Ovary (tissue), 9 donors: ENCODE measurements around the gene SLC1A5. TPM values are rescaled to one million over a fixed set of nuclear protein-coding genes. Genes with fewer than 3 reads are reported as not detected.

Experiments used
- DNase-seq, 5 donors: peaks; one replicate each; pipeline ENCODE4 v3.0.0-alpha.2; 2019 to 2020
- H3K27ac ChIP-seq, 2 donors: fragments of 200-600 bp; one replicate each; pipeline versions ENCODE4 v1.5.1 to v1.8.0; 2019 to 2022
- H3K27me3 ChIP-seq: fragments of 200-600 bp; one replicate; pipeline ENCODE4 v1.8.0; 2022
- H3K36me3 ChIP-seq: fragments of 200-600 bp; sonication (generic); one replicate; pipeline ENCODE4 v1.5.1; 2019
- H3K4me1 ChIP-seq: one replicate; pipeline ENCODE4 v1.8.1; 2013; ENCODE audit warnings: mild to moderate bottlenecking, moderate library complexity; ENCODE audit not compliant: insufficient read depth
- H3K4me3 ChIP-seq: fragments of 200-600 bp; sonication (generic); one replicate; pipeline ENCODE4 v1.5.1; 2017
- H3K9me3 ChIP-seq, 2 donors: fragments of 200-600 bp in 1 of 2; sonication (generic) in 1 of 2; one replicate each; pipeline versions ENCODE4 v1.5.1 to v1.8.1; 2013 to 2019; ENCODE audit warnings: mild to moderate bottlenecking in 1 of 2, moderate library complexity in 1 of 2
- EP300 ChIP-seq: sonication (generic); formaldehyde crosslinking; IDR thresholded peaks from one replicate; pipeline ENCODE4 v1.6.1; 2017; ENCODE audit warnings: antibody characterized with exemption
- POLR2A ChIP-seq: fragments of 450-650 bp; IDR thresholded peaks from one replicate; pipeline ENCODE4 v1.6.1; 2017; ENCODE audit warnings: antibody characterized with exemption, mild to moderate bottlenecking, moderate library complexity
- WGBS, 3 donors: extraction: QIAGEN DNeasy Blood & Tissue Kit in 1 of 3; methylation state at CpG; one replicate each; pipeline versions ENCODE4 v1.1.5 to v1.1.7; 2013 to 2017; 5-methylcytosine and 5-hydroxymethylcytosine counted together
- intact Hi-C, 4 donors: fragments of 100-400 bp; cut with DNase I; formaldehyde crosslinking; loops; one replicate each; pipeline versions ENCODE4 v1.11.0 to v1.15.1; 2022 to 2023
- polyA plus RNA-seq, 2 donors: library from polyadenylated mRNA; stranded (reverse); fragments of 200-250 nt in 1 of 2; fragments of 350-450 nt in 1 of 2; fragmentation: Illumina TruSeq in 1 of 2; extraction: RNeasy Lipid Tissue Mini Kit (QIAGEN cat#74804) in 1 of 2; gene quantifications; one replicate each; pipeline ENCODE4 v1.2.3, GENCODE V29; 2013 to 2014
- small RNA-seq: library from RNA; depleted of rRNA; stranded (forward); fragments of <200 nt; gene quantifications from one replicate; pipeline ENCODE3, GENCODE V24; 2016
- total RNA-seq, 7 donors: library from RNA; depleted of rRNA in 2 of 7; stranded (reverse); fragments of >200 nt in 2 of 7; fragmentation: NEBNext Ultra II Directional in 3 of 7; extraction: Animal tissue kit (Norgen Biotek cat#: 25700) in 3 of 7; gene quantifications; one replicate each; pipeline versions ENCODE4 v1.1.0 to v1.2.4, GENCODE V29; 2016 to 2023
- TF ChIP-seq, protein P1 (sequence below), 3 donors: fragments of 450-650 bp in 2 of 3; fragments of 200-600 bp in 1 of 3; IDR thresholded peaks; one replicate each; pipeline versions ENCODE4 v1.5.1 to v1.8.0; 2016 to 2022; ENCODE audit warnings: antibody characterized with exemption in 3 of 3, mild to moderate bottlenecking in 1 of 3
- donor health status: DM: no; HTN: no; CAD: no; lungs with moderate emphysema.
- donor health status: DM: no; HTN: no; CAD: no.
- donor health status: Bipolar disorder and iron deficiency.
- donor health status: DM: yes; HTN: yes; CAD: no.
- donor health status: DM: no; HTN: no; CAD: no.
- donor health status: DM: yes; HTN: yes; CAD: no.

The SLC1A5 gene
- total and polyA plus RNA-seq, 9 donors, result 26.8 to 339 (median 61.6) TPM

DNA sequence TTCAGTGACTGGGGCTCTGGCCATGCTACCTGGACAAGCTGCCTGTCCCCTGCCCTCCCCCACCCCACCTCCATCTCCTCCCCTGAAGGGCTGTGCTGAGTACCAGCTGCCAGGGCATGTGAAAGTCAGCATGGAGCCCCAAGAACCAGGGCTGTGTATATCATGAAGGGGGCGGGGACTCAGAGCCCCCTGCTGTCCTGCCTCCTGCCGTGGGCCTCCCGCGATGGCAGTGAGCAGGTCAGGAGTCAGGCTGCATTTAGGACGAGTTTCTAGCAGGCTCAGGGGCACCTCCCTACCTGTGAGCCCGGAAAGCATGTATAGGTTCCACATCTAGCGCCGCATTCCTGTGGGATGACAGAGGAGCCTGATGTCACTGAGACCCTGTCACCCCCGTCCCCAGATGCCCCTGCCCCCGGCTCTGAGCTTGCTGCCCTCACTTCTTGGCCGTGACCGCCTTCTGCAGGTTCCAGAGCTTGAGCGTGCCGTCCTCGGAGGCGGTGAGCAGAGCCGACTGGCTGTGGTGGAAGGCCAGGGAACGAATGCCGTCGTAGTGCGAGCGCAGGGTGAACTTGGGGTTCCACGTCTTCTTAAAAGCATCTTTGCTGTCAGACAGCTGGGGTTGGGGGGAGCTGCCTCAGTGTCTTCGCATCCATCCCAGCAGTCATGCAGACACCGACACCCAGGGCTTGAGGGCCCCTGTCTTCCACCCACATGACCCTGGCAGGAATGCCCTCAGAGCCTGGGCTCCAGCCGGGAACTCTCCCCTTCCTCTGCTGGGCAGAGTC lies 63.2 kb downstream of the SLC1A5 start:
- TF ChIP-seq EP300, result no peak
- no peak for TF ChIP-seq POLR2A
- TF ChIP-seq, protein P1, sequence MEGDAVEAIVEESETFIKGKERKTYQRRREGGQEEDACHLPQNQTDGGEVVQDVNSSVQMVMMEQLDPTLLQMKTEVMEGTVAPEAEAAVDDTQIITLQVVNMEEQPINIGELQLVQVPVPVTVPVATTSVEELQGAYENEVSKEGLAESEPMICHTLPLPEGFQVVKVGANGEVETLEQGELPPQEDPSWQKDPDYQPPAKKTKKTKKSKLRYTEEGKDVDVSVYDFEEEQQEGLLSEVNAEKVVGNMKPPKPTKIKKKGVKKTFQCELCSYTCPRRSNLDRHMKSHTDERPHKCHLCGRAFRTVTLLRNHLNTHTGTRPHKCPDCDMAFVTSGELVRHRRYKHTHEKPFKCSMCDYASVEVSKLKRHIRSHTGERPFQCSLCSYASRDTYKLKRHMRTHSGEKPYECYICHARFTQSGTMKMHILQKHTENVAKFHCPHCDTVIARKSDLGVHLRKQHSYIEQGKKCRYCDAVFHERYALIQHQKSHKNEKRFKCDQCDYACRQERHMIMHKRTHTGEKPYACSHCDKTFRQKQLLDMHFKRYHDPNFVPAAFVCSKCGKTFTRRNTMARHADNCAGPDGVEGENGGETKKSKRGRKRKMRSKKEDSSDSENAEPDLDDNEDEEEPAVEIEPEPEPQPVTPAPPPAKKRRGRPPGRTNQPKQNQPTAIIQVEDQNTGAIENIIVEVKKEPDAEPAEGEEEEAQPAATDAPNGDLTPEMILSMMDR (IDR thresholded peaks at IDR 0.05), result no peak
- H3K4me3 ChIP-seq, result no peak overlapping the region
- no peak overlapping the region for H3K27ac ChIP-seq
- no peaks in the 10 kb centered on the region for H3K27me3 ChIP-seq
- WGBS, 3 donors, result 85 to 88% (median 86%) methylated on average over 25 to 26 of the region's 26 CpGs
- H3K4me1 ChIP-seq, result no peaks in the 10 kb centered on the region
- intact Hi-C loops, result no loop called here
- no peaks in the 10 kb centered on the region for H3K9me3 ChIP-seq
- no peaks in the 10 kb centered on the region for H3K36me3 ChIP-seq
- no peak for DNase-seq

Small RNA genes within 50 kb of the gene (small RNA-seq; reads per million reads assigned to genes)
- gene AC008622.3 (not detected), gene HNRNPMP2 (not detected), gene RF00019 (not detected)

Other genes with a start within 250 kb of the SLC1A5 start
- 100 to 1,000 TPM in 5 of 7 donors, 10 to 100 TPM in 2; 80.5 to 312 (median 225) TPM for gene CALM3, start 187.3 kb downstream of the SLC1A5 start, total RNA-seq
- gene CALM3, start 187.3 kb downstream of the SLC1A5 start, polyA plus RNA-seq, result 100 to 1,000 TPM; 191 to 646 TPM
- gene PTGIR, start 163.5 kb downstream of the SLC1A5 start, total RNA-seq, result 1 to 10 TPM in 3 of 7 donors, under 1 TPM in 4; 0.24 to 1.5 (median 0.71) TPM
- 1 to 10 TPM in 1 of 2 donors, under 1 TPM in 1; 0.55 to 1.8 TPM for gene PTGIR, start 163.5 kb downstream of the SLC1A5 start, polyA plus RNA-seq
- gene GNG8, start 152.4 kb downstream of the SLC1A5 start, total RNA-seq, result not detected
- not detected for gene GNG8, start 152.4 kb downstream of the SLC1A5 start, polyA plus RNA-seq
- 10 to 100 TPM in 6 of 7 donors, 1 to 10 TPM in 1; 7.6 to 56.5 (median 20.8) TPM for gene DACT3, start 127.4 kb downstream of the SLC1A5 start, total RNA-seq
- gene DACT3, start 127.4 kb downstream of the SLC1A5 start, polyA plus RNA-seq, result 10 to 100 TPM; 15.2 to 51.3 TPM
- gene PRKD2, start 71.5 kb downstream of the SLC1A5 start, total RNA-seq, result 10 to 100 TPM; 21.2 to 55.4 (median 46.6) TPM
- gene PRKD2, start 71.5 kb downstream of the SLC1A5 start, polyA plus RNA-seq, result 10 to 100 TPM; 17.7 to 29.7 TPM
- 10 to 100 TPM; 10.9 to 24.4 (median 19.0) TPM for gene FKRP, start 42.5 kb downstream of the SLC1A5 start, total RNA-seq
- 10 to 100 TPM; 10.7 to 12.0 TPM for gene FKRP, start 42.5 kb downstream of the SLC1A5 start, polyA plus RNA-seq
- gene STRN4, start 42.1 kb downstream of the SLC1A5 start, total RNA-seq, result 10 to 100 TPM; 37.3 to 85.3 (median 59.1) TPM
- gene STRN4, start 42.1 kb downstream of the SLC1A5 start, polyA plus RNA-seq, result 10 to 100 TPM; 34.8 to 59.3 TPM
- gene AP2S1, start 62.3 kb upstream of the SLC1A5 start, total RNA-seq, result 10 to 100 TPM; 39.9 to 86.3 (median 57.0) TPM
- 10 to 100 TPM; 57.0 to 78.2 TPM for gene AP2S1, start 62.3 kb upstream of the SLC1A5 start, polyA plus RNA-seq
- gene ARHGAP35, start 72.4 kb upstream of the SLC1A5 start, total RNA-seq, result 10 to 100 TPM; 20.9 to 74.8 (median 51.2) TPM
- gene ARHGAP35, start 72.4 kb upstream of the SLC1A5 start, polyA plus RNA-seq, result 10 to 100 TPM; 23.1 to 32.5 TPM
- under 1 TPM in 4 of 7 donors, not detected in 3; 0.15 to 0.57 (median 0.35) TPM for gene NPAS1, start 231.2 kb upstream of the SLC1A5 start, total RNA-seq
- under 1 TPM in 1 of 2 donors, not detected in 1; 0.31 TPM for gene NPAS1, start 231.2 kb upstream of the SLC1A5 start, polyA plus RNA-seq